GM18502 (cell line): ENCODE measurements around the gene MYOF.
"Not testable (repeated sequence)": the region's sequence is repeated elsewhere in the genome, so short reads cannot be mapped to it uniquely, and the experiment has no call there.

ENCODE experiments used
- ATAC-seq: cut with Tn5 transposase; IDR thresholded peaks from one replicate; pipeline ENCODE4 v1.9.1; 2021; ENCODE audit warnings: mild to moderate bottlenecking; ENCODE audit not compliant: unreplicated experiment, poor library complexity

Gene MYOF

GRCh38 chr10:93305122-93305521, 177.0 kb downstream of the MYOF start:
- no peak for ATAC-seq

GRCh38 chr10:93300981-93301380, 181.2 kb downstream of the MYOF start:
- no peak for ATAC-seq

- ATAC-seq, result no peak
Observed at GRCh38 chr10:93300288-93300917, 181.7 kb downstream of the MYOF start.

GRCh38 chr10:93299606-93300287, 182.4 kb downstream of the MYOF start:
- no peak for ATAC-seq

- ATAC-seq, result no peak
Observed at GRCh38 chr10:93299195-93299594, 182.9 kb downstream of the MYOF start.

GRCh38 chr10:93296151-93296550, 186.0 kb downstream of the MYOF start:
- ATAC-seq, result no peak

- no peak for ATAC-seq
Observed at GRCh38 chr10:93293999-93294398, 188.1 kb downstream of the MYOF start.

GRCh38 chr10:93290661-93291354, 191.3 kb downstream of the MYOF start:
- no peak for ATAC-seq

- ATAC-seq, result no peak
Observed at GRCh38 chr10:93288679-93289634, 193.2 kb downstream of the MYOF start.

GRCh38 chr10:93287775-93288174, 194.4 kb downstream of the MYOF start:
- no peak for ATAC-seq

GRCh38 chr10:93284246-93284645, 197.9 kb downstream of the MYOF start:
- ATAC-seq, result not testable (repeated sequence)

GRCh38 chr10:93281367-93281720, 200.8 kb downstream of the MYOF start:
- ATAC-seq, result no peak

GRCh38 chr10:93280699-93281366, 201.3 kb downstream of the MYOF start:
- ATAC-seq, result no peak

GRCh38 chr10:93280121-93280698, 201.9 kb downstream of the MYOF start:
- ATAC-seq, result no peak

- no peak for ATAC-seq
Observed at GRCh38 chr10:93277360-93277759, 204.8 kb downstream of the MYOF start.

- no peak for ATAC-seq
Observed at GRCh38 chr10:93274419-93274818, 207.7 kb downstream of the MYOF start.

GRCh38 chr10:93272884-93273675, 209.1 kb downstream of the MYOF start:
- no peak for ATAC-seq

GRCh38 chr10:93271347-93271746, 210.8 kb downstream of the MYOF start:
- ATAC-seq, result no peak

GRCh38 chr10:93269281-93269680, 212.9 kb downstream of the MYOF start:
- no peak for ATAC-seq
